Endothelial cell of umbilical vein (primary cell): ENCODE data around the gene DTD2. TPM values are rescaled to one million over a fixed set of nuclear protein-coding genes. Genes with fewer than 3 reads are reported as not detected.

Source experiments
- BruUV-seq: library from RNA; stranded (reverse); fragments of 400-500 nt; replicated peaks from 2 replicates; lab custom pipeline; 2021; lab: Mats Ljungman, UMichigan
- CTCF ChIA-PET: fragments of 300-600, 350-600 bp; sonication (Branson Sonifier 250); formaldehyde crosslinking; loops from one replicate; lab custom pipeline; 2021; ENCODE audit warnings: antibody characterized with exemption, inconsistent platforms; lab: Charles Lee
- POLR2A ChIA-PET: fragments of 300-600, 350-600 bp; sonication (Branson Sonifier 250); formaldehyde crosslinking; loops from one replicate; lab custom pipeline; 2021; ENCODE audit warnings: antibody characterized with exemption, inconsistent platforms; lab: Charles Lee
- DNase-seq: peaks from one replicate; pipeline ENCODE4 v3.0.0-alpha.2; 2011; ENCODE audit warnings: low read depth, low spot score
- FAIRE-seq: peaks from 2 replicates; lab custom pipeline; 2011; peaks lifted over from hg19 to GRCh38; lab: Jason Lieb, UNC
- H2AFZ ChIP-seq: 2 replicates; pipeline ENCODE4 v1.6.0; 2012; ENCODE audit warnings: low read depth, low read length, control low read depth, inconsistent platforms
- H3K27ac ChIP-seq: 2 replicates; pipeline ENCODE4 v1.5.1; 2011; ENCODE audit warnings: low read depth, mild to moderate bottlenecking, control low read depth, low read length, moderate library complexity; ENCODE audit not compliant: insufficient read depth
- H3K27me3 ChIP-seq, 2 experiments: 2 replicates each; pipeline versions ENCODE4 v1.6.0 to v1.6.1; 2011; ENCODE audit warnings: low read length in 2 of 2, mixed read lengths in 1 of 2; ENCODE audit not compliant: control insufficient read depth in 2 of 2, insufficient read depth in 2 of 2
- H3K36me3 ChIP-seq, 2 experiments: 2 replicates in 1 of 2; 3 replicates in 1 of 2; pipeline ENCODE4 v1.5.1; 2011; ENCODE audit warnings: low read length in 2 of 2, mild to moderate bottlenecking in 1 of 2, moderate library complexity in 1 of 2; ENCODE audit not compliant: control insufficient read depth in 2 of 2, insufficient read depth in 2 of 2; ENCODE audit errors: extremely low read depth in 1 of 2
- H3K4me1 ChIP-seq: 3 replicates; pipeline ENCODE4 v1.5.1; 2011; ENCODE audit warnings: mild to moderate bottlenecking, low read length; ENCODE audit not compliant: control insufficient read depth, insufficient read depth; ENCODE audit errors: extremely low read depth
- H3K4me2 ChIP-seq: 2 replicates; pipeline ENCODE4 v1.6.1; 2011; ENCODE audit warnings: low read length, control low read depth, mixed read lengths; ENCODE audit not compliant: insufficient read depth
- H3K4me3 ChIP-seq, 3 experiments: fragments of 200-600 bp in 1 of 3; sonication (generic), shearing (Covaris generic) in 1 of 3; replicated peaks in 1 of 3; 2 replicates each; pipeline ENCODE4 v1.5.1; 2011 to 2016; ENCODE audit warnings: control low read depth in 3 of 3, low read length in 3 of 3, mild to moderate bottlenecking in 2 of 3, inconsistent platforms in 1 of 3, low read depth in 1 of 3, moderate library complexity in 1 of 3; ENCODE audit not compliant: insufficient read depth in 1 of 3
- H3K79me2 ChIP-seq: 2 replicates; pipeline ENCODE4 v1.6.0; 2012; ENCODE audit warnings: low read length, inconsistent platforms; ENCODE audit not compliant: control insufficient read depth, insufficient read depth
- H3K9ac ChIP-seq: replicated peaks from 2 replicates; pipeline ENCODE3; 2011; ENCODE audit warnings: low read length, control low read depth; ENCODE audit not compliant: insufficient read depth; ENCODE audit errors: extremely low read depth
- H3K9me1 ChIP-seq: replicated peaks from 3 replicates; pipeline ENCODE4 v1.6.0; 2011; ENCODE audit warnings: mild to moderate bottlenecking, low read length; ENCODE audit not compliant: control insufficient read depth, insufficient read depth; ENCODE audit errors: extremely low read depth
- H3K9me3 ChIP-seq: replicated peaks from 2 replicates; pipeline ENCODE4 v1.5.1; 2012; ENCODE audit warnings: low read length, inconsistent platforms; ENCODE audit not compliant: control insufficient read depth, insufficient read depth
- H4K20me1 ChIP-seq: replicated peaks from 2 replicates; pipeline ENCODE3; 2011; ENCODE audit warnings: mild to moderate bottlenecking, low read length; ENCODE audit not compliant: control insufficient read depth, insufficient read depth; ENCODE audit errors: extremely low read depth
- EZH2 ChIP-seq: IDR thresholded peaks from 2 replicates; pipeline ENCODE4 v1.6.1; 2012; ENCODE audit warnings: borderline replicate concordance, low read depth, mild to moderate bottlenecking, moderate library complexity, low read length, inconsistent platforms; ENCODE audit not compliant: severe bottlenecking
- FOS ChIP-seq: IDR thresholded peaks from 2 replicates; pipeline ENCODE4 v1.6.1; 2011; ENCODE audit warnings: mild to moderate bottlenecking, low read length, moderate library complexity, borderline replicate concordance; ENCODE audit not compliant: insufficient read depth
- GATA2 ChIP-seq: IDR thresholded peaks from 2 replicates; pipeline ENCODE4 v1.7.0; 2011; ENCODE audit warnings: low read depth, mild to moderate bottlenecking, moderate library complexity, mixed read lengths, low read length; ENCODE audit not compliant: insufficient read length, insufficient read depth
- JUN ChIP-seq: IDR thresholded peaks from 2 replicates; pipeline ENCODE4 v1.6.1; 2011; ENCODE audit warnings: borderline replicate concordance, low read depth; ENCODE audit not compliant: insufficient read length, insufficient read depth
- MAX ChIP-seq: IDR thresholded peaks from 2 replicates; pipeline ENCODE4 v1.6.1; 2011; ENCODE audit not compliant: insufficient read depth, insufficient read length
- MYC ChIP-seq: IDR thresholded peaks from one replicate; pipeline ENCODE4 v1.6.1; 2011; ENCODE audit warnings: mild to moderate bottlenecking, low read depth, low read length
- POLR2A ChIP-seq: IDR thresholded peaks from 2 replicates; pipeline ENCODE4 v1.6.1; 2012; ENCODE audit warnings: low read depth, mild to moderate bottlenecking, control low read depth, low read length
- POLR2AphosphoS5 ChIP-seq: IDR thresholded peaks from 2 replicates; pipeline ENCODE4 v1.6.1; 2012; ENCODE audit warnings: low read depth, mild to moderate bottlenecking, control low read depth, low read length, moderate library complexity; ENCODE audit not compliant: insufficient read depth
- dilution Hi-C: fragments of 300-500 bp; cut with MboI; formaldehyde crosslinking; loops from one replicate; pipeline ENCODE4 v1.15.0; 2019; ENCODE audit warnings: low sequenced_read_pairs; ENCODE audit not compliant: extremely low pct_ligation_motif_present
- intact Hi-C: fragments of 100-400 bp; cut with micrococcal nuclease; formaldehyde crosslinking; loops from one replicate; pipeline ENCODE4 v1.10.0; 2022
- polyA plus RNA-seq, 4 experiments: library from polyadenylated mRNA; depleted of rRNA in 3 of 4; stranded (reverse) in 3 of 4; unstranded in 1 of 4; fragments of >200 nt; gene quantifications; 2 replicates each; pipeline versions ENCODE4 v1.2.1 to v1.2.3, GENCODE V29; 2011 to 2012; ENCODE audit warnings: missing spikeins in 1 of 4
- total RNA-seq: library from RNA; stranded (reverse); gene quantifications from 2 replicates; pipeline ENCODE4 v1.2.3, GENCODE V29; 2021
- TF ChIP-seq, protein P1 (sequence below), 2 donors: IDR thresholded peaks; 1 replicate in 1 of 2; 2 replicates in 1 of 2; pipeline ENCODE4 v1.5.1; 2011; ENCODE audit warnings: low read length in 2 of 2, mild to moderate bottlenecking in 2 of 2, moderate library complexity in 2 of 2, control low read depth in 1 of 2, inconsistent platforms in 1 of 2, low read depth in 1 of 2; ENCODE audit not compliant: insufficient read depth in 1 of 2; ENCODE audit errors: extremely low read depth in 1 of 2

The DTD2 gene
- total and polyA plus RNA-seq, 2 donors (not counting 3 experiments of a cell fraction or from before 2014, with no cell fraction given): 9.2 to 14.4 TPM

DNA sequence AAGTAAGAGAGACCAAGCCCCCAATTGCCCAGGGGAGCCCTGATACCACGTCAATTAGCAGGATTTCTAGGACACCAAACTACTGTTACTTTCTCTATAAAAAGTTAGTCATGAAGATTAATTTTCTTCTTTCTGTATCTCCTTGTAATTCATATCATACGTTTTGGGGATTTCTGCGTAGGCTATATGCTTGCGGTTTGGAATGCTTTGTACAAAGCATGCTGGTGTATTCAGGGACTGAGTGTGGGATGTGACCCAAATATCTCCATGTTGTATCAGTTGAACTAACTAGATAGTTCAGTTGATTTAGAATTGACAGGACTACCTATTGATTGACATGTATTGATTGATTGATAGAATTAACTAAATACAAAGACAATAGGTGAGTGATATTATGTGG is 22.9 kb upstream of the DTD2 start:
- Histone ChIP-seq H3K27ac (no peak overlapping the region), H3K36me3 (no peaks in the 10 kb centered on the region), H3K79me2 (no peaks in the 10 kb centered on the region), H3K9me3 (no peaks in the 10 kb centered on the region), H3K9ac (no peak overlapping the region), H3K4me2 (no peak overlapping the region), H2AFZ (no peak overlapping the region), H3K4me1 (no peaks in the 10 kb centered on the region), H4K20me1 (no peaks in the 10 kb centered on the region), H3K27me3 (no peaks in the 10 kb centered on the region), H3K4me3 (no peak overlapping the region), H3K9me1 (no peaks in the 10 kb centered on the region)
- no peak for DNase-seq
- no peak for FAIRE-seq
- dilution Hi-C loops: no loop called here
- ChIA-PET POLR2A (no interaction called here), CTCF (interaction anchor here (1.6 kb wide), 1 partner anchor 31 kb away, joined by 4 read pairs; no protein-coding TSS in a partner anchor)
- BruUV-seq: no TSS peak
- intact Hi-C loops: no loop called here
- TF ChIP-seq, protein P1, sequence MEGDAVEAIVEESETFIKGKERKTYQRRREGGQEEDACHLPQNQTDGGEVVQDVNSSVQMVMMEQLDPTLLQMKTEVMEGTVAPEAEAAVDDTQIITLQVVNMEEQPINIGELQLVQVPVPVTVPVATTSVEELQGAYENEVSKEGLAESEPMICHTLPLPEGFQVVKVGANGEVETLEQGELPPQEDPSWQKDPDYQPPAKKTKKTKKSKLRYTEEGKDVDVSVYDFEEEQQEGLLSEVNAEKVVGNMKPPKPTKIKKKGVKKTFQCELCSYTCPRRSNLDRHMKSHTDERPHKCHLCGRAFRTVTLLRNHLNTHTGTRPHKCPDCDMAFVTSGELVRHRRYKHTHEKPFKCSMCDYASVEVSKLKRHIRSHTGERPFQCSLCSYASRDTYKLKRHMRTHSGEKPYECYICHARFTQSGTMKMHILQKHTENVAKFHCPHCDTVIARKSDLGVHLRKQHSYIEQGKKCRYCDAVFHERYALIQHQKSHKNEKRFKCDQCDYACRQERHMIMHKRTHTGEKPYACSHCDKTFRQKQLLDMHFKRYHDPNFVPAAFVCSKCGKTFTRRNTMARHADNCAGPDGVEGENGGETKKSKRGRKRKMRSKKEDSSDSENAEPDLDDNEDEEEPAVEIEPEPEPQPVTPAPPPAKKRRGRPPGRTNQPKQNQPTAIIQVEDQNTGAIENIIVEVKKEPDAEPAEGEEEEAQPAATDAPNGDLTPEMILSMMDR (IDR thresholded peaks at IDR 0.05; ENCODE audit: extremely low read depth in 1 of 2, insufficient read depth in 1 of 2, low read depth in 1 of 2, low read length in 2 of 2): no peak
- TF ChIP-seq GATA2: no peak
- TF ChIP-seq POLR2A: no peak
- no peak for TF ChIP-seq JUN
- no peak for TF ChIP-seq MYC
- no peak for TF ChIP-seq POLR2AphosphoS5
- TF ChIP-seq MAX: no peak
- no peak for TF ChIP-seq EZH2
- TF ChIP-seq FOS: no peak
